Body of pancreas (tissue), 4 donors: ENCODE data around the gene FKBP1A. TPM values are rescaled to one million over a fixed set of nuclear protein-coding genes. Genes with fewer than 3 reads are reported as not detected.
"Not testable (repeated sequence)": the region's sequence is repeated elsewhere in the genome, so short reads cannot be mapped to it uniquely, and the experiment has no call there.

Source experiments
- ATAC-seq: fragments of 150-250 bp; one replicate; pipeline ENCODE4 v1.9.1; 2016
- DNase-seq, 4 donors: peaks; one replicate each; pipeline ENCODE4 v3.0.0-alpha.2; 2019
- H3K27ac ChIP-seq, 4 donors: fragments of 200-600 bp; sonication (generic); 1 replicate in 3 of 4; 2 replicates in 1 of 4; pipeline versions ENCODE4 v1.5.1 to v1.6.1; 2016 to 2019; ENCODE audit warnings: mild to moderate bottlenecking in 1 of 4, mixed read lengths in 1 of 4, moderate library complexity in 1 of 4
- H3K27me3 ChIP-seq, 2 donors: fragments of 200-600 bp; sonication (generic); one replicate each; pipeline ENCODE4 v1.6.0; 2016; ENCODE audit warnings: mild to moderate bottlenecking in 1 of 2
- H3K36me3 ChIP-seq, 2 donors: fragments of 200-600 bp; sonication (generic); replicated peaks in 1 of 2; 2 replicates each; pipeline ENCODE4 v1.5.1; 2016; ENCODE audit warnings: low read depth in 2 of 2; ENCODE audit not compliant: insufficient read depth in 1 of 2
- H3K4me1 ChIP-seq: fragments of 200-600 bp; sonication (generic); one replicate; pipeline ENCODE4 v1.6.0; 2016
- H3K4me3 ChIP-seq, 2 donors: fragments of 200-600 bp; sonication (generic); 1 replicate in 1 of 2; 2 replicates in 1 of 2; pipeline ENCODE4 v1.5.1; 2016 to 2019
- H3K9me3 ChIP-seq, 3 donors: fragments of 200-600 bp; sonication (generic); 1 replicate in 2 of 3; 2 replicates in 1 of 3; pipeline ENCODE4 v1.5.1; 2016
- POLR2A ChIP-seq, 3 donors: fragments of 450-650 bp; IDR thresholded peaks; one replicate each; pipeline ENCODE4 v1.6.1; 2016; ENCODE audit warnings: antibody characterized with exemption in 3 of 3, mild to moderate bottlenecking in 2 of 3
- WGBS, 2 donors: methylation state at CpG; one replicate each; pipeline ENCODE4 v1.1.5; 2017; 5-methylcytosine and 5-hydroxymethylcytosine counted together
- intact Hi-C: fragments of 100-400 bp; cut with DNase I; formaldehyde crosslinking; loops from one replicate; pipeline ENCODE4 v1.15.1; 2023
- total RNA-seq, 2 donors: library from RNA; depleted of rRNA; stranded (reverse); fragments of >200 nt; gene quantifications; one replicate each; pipeline ENCODE4 v1.1.0, GENCODE V29; 2016
- TF ChIP-seq, protein P1 (sequence below), 7 experiments: fragments of 450-650 bp in 4 of 7; fragments of 200-600 bp in 3 of 7; sonication (generic) in 3 of 7; IDR thresholded peaks; one replicate each; pipeline ENCODE4 v1.5.1; 2016 to 2019; ENCODE audit warnings: antibody characterized with exemption in 7 of 7

Gene FKBP1A
- total RNA-seq, 2 donors from 2014 or later = 47.5 to 57.7 TPM

DNA sequence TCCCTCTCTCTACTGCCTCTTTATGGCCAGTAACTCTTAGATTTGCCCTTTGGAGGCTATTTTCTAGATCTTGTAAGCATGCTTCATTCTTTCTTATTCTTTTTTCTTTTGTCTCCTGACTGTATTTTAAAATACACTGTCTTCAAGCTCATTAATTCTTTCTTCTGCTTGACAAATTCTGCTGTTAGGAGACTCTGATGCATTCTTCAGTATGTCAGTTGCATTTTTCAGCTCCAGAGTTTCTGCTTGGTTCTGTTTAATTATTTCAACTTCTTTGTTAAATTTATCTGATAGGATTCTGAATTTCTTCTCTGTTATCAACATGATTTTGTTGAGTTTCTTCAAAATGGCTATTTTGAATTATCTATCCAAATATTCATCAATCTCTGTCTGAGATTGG lies 38.9 kb downstream of the FKBP1A start:
- DNase-seq = no peak
- Histone ChIP-seq H3K27me3 (no peaks in the 10 kb centered on the region), H3K27ac (no peak overlapping the region), H3K4me3 (no peak overlapping the region), H3K9me3 (no peaks in the 10 kb centered on the region), H3K36me3 (no peaks in the 10 kb centered on the region), H3K4me1 (no peaks in the 10 kb centered on the region)
- intact Hi-C loops = no loop called here
- no peak for TF ChIP-seq POLR2A (IDR thresholded peaks at IDR 0.05)
- TF ChIP-seq, protein P1, sequence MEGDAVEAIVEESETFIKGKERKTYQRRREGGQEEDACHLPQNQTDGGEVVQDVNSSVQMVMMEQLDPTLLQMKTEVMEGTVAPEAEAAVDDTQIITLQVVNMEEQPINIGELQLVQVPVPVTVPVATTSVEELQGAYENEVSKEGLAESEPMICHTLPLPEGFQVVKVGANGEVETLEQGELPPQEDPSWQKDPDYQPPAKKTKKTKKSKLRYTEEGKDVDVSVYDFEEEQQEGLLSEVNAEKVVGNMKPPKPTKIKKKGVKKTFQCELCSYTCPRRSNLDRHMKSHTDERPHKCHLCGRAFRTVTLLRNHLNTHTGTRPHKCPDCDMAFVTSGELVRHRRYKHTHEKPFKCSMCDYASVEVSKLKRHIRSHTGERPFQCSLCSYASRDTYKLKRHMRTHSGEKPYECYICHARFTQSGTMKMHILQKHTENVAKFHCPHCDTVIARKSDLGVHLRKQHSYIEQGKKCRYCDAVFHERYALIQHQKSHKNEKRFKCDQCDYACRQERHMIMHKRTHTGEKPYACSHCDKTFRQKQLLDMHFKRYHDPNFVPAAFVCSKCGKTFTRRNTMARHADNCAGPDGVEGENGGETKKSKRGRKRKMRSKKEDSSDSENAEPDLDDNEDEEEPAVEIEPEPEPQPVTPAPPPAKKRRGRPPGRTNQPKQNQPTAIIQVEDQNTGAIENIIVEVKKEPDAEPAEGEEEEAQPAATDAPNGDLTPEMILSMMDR (IDR thresholded peaks at IDR 0.05) = no peak
- ATAC-seq = no peak

DNA sequence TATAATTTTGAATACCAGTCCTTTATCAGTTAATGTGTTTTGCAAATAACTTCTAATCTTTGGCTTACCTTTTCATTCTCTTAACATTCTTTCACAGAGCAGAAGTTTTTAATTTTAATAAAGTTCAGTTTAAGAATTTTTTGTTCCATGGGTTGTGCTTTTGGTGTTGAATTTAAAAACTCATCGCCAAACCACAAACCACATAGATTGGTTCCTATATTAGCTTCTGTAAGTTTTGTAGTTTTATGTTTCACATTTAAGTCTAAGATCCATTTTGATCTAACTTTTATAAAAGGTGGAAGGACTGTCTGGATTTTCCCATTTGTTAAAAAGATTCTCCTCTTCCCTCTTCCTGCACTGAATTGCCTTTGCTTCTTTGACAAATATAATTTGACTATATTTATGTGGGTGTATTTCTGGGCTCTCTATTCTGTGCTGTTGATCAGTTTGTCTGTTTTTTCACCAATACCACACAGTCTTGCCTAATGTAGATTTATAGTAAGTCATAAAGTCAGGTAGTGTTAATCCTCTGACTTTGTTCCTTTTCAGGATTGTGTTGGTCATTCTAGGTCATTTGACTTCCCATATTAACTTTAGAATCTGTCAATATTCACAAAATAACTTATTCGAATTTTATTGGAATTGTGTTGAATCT lies 46.4 kb downstream of the FKBP1A start:
- Histone ChIP-seq H3K36me3 (no peaks in the 10 kb centered on the region), H3K9me3 (no peaks in the 10 kb centered on the region), H3K4me1 (no peaks in the 10 kb centered on the region), H3K27me3 (no peaks in the 10 kb centered on the region), H3K27ac (no peak overlapping the region), H3K4me3 (no peak overlapping the region)
- intact Hi-C loops = no loop called here
- DNase-seq (no peak), ATAC-seq (no peak)
- TF ChIP-seq, protein P1 (IDR thresholded peaks at IDR 0.05) = no peak
- no peak for TF ChIP-seq POLR2A (IDR thresholded peaks at IDR 0.05)
- 72 to 87% methylated on average over 2 of the region's 2 CpGs for WGBS, 2 donors

DNA sequence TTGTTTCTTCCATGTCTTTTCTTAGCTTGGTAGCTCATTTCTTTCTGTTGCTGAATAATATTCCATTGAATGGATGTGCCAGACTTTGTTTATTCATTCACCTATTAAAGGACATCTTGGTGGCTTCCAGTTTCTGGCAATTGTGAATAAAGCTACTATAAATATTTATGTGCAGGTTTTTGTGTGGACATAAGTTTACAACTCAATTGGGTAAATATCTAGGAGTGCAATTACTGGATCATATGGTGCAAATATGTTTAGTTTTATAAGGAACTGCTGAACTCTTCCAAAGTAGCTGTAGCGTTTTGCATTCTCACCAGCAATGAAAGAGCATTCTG lies 47.1 kb downstream of the FKBP1A start:
- H3K9me3 ChIP-seq = no peaks in the 10 kb centered on the region
- H3K27ac ChIP-seq = no peak overlapping the region
- H3K36me3 ChIP-seq = no peaks in the 10 kb centered on the region
- no peaks in the 10 kb centered on the region for H3K27me3 ChIP-seq
- no peak for ATAC-seq
- no peak for TF ChIP-seq POLR2A (IDR thresholded peaks at IDR 0.05)
- H3K4me3 ChIP-seq = no peak overlapping the region
- no peak for DNase-seq
- intact Hi-C loops = no loop called here
- WGBS, 2 donors = 81 to 85% methylated on average over 1 of the region's 1 CpG
- no peaks in the 10 kb centered on the region for H3K4me1 ChIP-seq

DNA sequence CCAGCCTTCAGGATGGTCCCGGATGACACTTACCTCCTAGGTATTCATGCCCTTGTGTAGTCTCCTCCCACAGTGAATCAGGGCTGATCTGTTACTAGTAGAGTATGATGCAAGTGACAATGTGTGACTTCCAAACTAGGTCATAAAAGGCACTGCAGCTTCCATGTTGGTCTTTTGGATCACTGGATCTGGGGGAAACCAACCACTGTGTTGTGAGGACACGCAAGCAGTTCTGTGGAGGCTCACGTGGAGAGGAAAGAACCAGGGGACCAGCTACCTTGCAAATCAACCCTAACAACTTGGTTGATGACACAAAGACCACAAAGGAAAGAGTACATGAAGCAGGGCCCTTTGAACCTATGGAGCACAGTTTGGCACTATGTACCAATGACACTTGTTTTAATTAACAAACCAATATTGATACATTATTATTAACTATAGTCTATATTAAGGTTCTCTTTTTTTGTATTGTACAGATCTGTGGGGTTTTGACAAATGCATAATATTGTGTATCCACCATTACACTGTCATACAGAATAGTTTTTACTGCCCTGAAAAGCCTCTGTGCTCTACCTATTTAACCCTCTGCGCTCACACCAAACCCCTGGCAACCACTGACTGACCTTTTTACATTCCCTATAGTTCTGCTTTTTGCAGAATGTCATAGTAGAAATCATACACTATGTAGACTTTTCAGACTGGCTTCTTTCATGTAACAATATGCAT lies 47.7 kb downstream of the FKBP1A start:
- no peak for DNase-seq
- Histone ChIP-seq H3K36me3 (no peaks in the 10 kb centered on the region), H3K4me3 (no peak overlapping the region), H3K27ac (no peak overlapping the region), H3K27me3 (no peaks in the 10 kb centered on the region), H3K9me3 (no peaks in the 10 kb centered on the region), H3K4me1 (no peaks in the 10 kb centered on the region)
- ATAC-seq = no peak
- WGBS, 2 donors = 93 to 95% methylated on average over 4 of the region's 4 CpGs
- intact Hi-C loops = no loop called here
- TF ChIP-seq, protein P1 (IDR thresholded peaks at IDR 0.05) = no peak
- TF ChIP-seq POLR2A (IDR thresholded peaks at IDR 0.05) = no peak

DNA sequence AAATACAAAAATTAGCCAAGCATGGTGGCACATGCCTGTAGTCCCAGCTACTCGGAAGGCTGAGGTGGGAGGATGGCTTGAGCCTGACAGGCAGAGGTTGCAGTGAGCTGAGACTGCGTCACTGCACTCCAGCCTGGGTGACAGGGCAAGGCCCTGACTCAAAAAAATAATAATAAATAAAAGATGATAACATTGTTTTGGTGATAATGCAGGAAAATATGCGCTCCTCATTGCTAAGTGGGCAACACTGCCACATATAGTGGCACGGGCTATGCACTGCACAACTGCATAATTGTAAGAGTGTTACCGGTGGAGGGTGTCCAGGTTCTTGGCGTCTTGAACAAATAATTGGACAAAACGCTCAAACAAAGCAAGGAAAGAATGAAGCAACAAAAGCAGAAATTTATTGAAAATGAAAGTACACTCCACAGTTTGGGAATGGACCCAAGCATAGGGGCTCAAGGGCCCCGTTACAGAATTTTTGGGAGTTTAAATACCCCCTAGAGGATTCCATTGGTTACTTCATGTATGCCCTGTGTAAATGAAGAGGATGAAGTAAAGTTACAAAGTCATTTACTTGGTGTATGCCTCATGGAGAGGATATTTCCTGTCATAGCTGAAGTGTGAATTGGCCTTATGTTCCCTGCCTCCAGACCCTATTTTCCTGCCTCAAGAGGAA lies 49.3 kb downstream of the FKBP1A start:
- intact Hi-C loops, H3K4me3 ChIP-seq, H3K9me3 ChIP-seq, H3K4me1 ChIP-seq, H3K36me3 ChIP-seq, H3K27me3 ChIP-seq, ATAC-seq, DNase-seq, H3K27ac ChIP-seq: not testable (repeated sequence)
- WGBS, 2 donors = 86 to 92% methylated on average over 8 of the region's 8 CpGs
